Measurements from ENCODE around the gene S100A8.

- TF ChIP-seq CTCF (IDR thresholded peaks at IDR 0.05; ENCODE audit: insufficient read depth, low read length, poor library complexity, severe bottlenecking) (no peak), EZH2phosphoT487 (conservative IDR thresholded peaks at IDR 0.05; ENCODE audit: low read length) (no peak)
These were observed 5.6 kb upstream of the S100A8 start for GRCh38 chr1:153396461-153396860.
